NCI-H524 (cell line): ENCODE data around the gene OR2W1.

Experiments used
- DNase-seq, 2 experiments: peaks; one replicate each; lab custom pipeline; 2025; lab: John Stamatoyannopoulos, UW

The OR2W1 gene, protein sequence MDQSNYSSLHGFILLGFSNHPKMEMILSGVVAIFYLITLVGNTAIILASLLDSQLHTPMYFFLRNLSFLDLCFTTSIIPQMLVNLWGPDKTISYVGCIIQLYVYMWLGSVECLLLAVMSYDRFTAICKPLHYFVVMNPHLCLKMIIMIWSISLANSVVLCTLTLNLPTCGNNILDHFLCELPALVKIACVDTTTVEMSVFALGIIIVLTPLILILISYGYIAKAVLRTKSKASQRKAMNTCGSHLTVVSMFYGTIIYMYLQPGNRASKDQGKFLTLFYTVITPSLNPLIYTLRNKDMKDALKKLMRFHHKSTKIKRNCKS

DNA sequence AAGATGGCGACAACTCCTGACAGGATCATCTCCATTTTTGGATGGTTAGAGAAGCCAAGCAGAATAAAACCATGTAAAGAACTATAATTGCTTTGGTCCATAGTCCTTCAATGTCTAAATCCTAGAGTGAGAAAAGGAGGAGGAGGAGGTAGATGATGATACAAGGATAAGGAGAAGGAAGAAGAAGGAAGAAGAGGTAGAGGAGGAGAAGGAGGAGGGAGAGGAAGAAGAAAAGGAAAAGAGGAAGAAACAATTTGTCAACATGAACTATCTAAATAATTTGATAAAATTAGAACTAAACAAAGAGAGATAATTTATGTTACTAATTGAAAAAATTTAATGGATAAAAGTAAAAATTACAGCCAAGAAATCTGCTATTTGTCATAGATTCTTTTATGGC is at the start of gene OR2W1:
OR2W1 (minus strand) TSS at position 101 of the 400 bp plus-strand sequence; CDS start at position 101, 0 bp downstream.
- no peak for DNase-seq

DNA sequence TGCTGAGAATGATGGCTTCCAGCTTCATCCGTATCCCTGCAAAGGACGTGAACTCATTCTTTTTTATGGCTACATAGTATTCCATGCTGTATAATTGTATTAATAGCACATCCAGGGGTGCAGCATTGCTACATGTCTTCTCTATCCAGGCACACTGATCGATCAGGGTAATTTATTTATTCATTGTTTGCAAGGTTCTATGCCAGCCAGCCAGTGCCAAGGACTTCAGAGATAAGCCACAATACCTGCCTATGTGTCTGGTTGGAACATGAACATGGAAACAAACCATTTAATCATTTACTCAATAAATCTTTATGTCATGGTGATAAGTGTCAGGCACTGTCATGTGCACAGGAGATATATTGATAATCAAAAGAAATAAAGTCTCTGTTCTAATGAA is 48.0 kb upstream of the OR2W1 start:
- DNase-seq = no peak

DNA sequence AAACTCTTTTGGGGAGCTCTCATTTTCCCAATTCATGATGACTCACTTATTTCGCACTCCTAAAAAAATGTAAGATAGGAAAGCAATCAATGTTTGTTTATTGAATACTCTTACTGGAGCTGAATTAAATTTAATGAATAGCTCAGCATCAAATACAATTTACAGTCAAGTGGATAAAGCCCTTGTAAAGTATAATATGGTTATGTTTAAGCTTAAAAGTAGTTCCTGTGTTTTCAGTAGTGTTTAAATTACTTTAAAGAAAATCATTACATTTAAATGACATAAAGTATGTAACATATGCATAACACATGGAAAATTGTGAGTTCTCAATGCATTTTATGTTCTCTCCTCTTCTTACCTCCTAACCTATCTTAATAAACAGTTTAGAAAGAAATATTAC is 42.2 kb upstream of the OR2W1 start, which contains the start of gene OR2B3:
OR2B3 (minus strand) TSS at position 101 of the 400 bp plus-strand sequence; CDS start at position 36, 65 bp downstream.
- DNase-seq = no peak

DNA sequence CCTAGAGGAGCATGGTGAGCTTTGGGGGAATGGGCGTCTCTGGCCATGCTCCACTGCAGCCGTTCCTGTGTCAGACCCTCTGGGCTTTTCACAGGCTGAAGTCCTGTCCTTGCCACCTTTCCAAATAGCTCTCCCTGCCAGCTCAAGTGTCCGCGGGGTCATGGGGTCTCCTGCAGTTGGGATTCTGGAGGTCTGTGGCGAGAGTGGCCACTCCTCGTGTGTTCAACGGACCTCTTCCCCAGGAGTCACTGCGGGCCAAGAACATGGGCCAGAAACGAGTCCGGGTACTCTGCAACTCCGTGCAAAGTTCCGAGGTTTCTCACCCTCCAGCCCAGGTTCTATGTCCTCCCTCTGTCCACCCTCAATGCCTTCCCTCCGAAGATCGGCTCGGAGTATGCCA is 37.5 kb upstream of the OR2W1 start:
- no peak for DNase-seq

DNA sequence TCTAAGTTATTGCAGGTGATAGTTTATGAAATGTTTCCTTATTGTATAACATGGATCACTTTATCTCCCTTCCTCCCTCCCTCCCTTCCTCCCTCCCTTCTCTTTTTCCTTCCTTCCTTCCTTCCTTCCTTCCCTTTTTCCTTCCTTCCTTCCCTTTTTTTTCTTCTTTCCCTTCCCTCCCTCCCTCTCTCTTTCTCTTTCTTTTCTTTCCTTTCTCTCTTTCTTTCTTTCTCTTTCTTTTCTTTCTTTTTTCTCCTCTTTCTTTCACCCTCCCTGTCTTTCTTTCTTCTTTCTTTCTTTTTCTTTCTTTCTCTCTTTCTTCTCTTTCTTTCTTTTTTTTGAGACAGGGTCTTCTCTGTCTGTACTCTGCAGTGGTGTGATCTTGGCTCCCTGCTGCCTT is 36.3 kb upstream of the OR2W1 start:
- no peak for DNase-seq

DNA sequence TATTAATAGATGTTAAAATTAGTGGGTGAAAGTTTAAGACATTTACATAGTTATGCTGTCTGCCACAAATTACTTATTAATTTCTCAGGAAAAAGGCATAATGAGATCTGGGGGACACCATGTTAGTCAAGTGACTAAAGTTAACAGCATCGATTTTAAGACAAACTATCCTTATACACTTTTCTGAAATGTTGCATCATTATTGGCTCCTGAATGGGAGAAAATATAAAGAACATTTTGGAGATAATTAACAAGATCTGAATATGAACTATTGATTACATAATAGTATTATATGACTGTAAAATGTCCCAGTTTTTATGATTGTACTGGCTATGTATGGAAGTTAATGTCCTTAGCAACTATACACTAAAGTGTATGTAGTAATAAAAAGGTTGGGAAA is 34.2 kb upstream of the OR2W1 start:
- no peak for DNase-seq

DNA sequence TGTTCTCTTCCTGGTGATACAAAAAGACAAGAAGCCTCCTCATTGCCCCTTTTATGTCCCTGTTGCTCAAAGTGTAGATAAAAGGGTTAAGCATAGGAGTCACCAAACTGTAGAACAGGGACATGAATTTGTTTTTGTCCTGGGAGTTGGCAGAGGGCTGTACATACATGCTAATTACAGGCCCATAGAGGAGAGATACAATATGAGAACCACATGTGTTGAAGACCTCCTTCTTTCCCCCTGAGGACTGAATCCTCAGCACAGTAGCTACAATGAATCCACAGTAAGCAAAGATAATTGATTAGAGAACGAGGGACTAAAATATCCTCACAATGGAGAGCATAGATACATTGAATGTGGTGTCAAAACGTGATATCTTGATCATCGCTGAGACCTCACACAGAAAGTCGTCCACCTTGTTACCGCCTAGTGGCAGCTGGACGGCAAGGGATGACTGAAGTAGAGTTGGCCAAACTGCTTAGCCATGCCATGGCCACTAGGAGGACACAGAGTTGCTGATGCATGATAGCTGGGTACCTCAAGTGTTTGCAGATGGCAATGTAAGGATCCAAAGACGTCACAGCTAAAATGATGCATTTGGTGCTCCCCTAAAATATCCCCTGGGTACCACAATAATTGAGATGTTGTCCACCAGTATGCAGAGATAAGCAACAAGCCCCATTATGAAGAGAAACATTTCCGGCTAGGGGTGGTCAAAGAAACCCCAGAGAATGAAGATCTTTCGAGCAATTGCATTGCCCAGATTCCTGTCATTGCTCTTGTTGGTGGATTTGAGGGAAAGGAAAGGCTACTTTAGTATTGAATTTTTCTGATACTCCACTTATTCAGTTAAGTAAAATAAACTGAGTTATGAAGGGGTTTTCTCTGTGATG is 27.1 kb upstream of the OR2W1 start:
- peak in 1 of 2 experiments; percentile 44 for DNase-seq

DNA sequence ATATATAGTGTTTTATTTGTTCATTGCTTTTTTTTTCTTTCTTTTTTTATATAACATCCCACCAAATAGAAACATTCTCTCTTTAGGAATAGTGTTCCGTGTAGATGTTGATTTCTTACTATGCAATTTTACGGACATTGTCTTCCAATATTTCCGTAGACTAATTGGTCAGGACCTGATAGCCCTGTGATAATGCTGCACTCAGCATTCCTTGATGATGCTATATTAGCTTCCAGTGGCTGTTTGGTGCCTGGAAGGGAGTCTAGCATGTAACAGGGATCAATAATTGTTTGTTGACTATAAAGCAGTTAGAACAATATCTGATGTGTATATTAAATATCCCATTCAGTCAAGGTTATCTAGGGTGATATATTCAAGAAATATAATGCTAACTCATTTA is 6.7 kb upstream of the OR2W1 start:
- no peak for DNase-seq

DNA sequence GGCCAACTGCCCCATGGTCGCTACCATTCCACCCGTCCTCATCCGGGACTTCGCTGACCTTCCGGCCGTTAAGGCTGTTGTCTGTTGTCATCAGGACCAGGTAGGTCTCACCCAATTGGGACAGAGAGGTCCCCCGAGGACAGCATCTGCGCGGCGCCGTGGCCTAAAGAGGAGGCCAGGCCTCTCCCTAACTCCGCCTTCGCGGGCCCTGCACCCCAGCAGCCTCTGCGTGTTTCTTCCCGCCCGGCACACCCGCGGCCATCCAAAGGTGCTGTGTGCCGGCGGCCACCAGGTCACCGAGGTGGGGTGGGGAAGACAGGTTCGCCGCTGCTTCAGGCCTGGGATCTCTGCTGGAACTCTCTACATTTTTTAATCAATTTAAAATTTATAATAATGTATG is 9.0 kb downstream of the OR2W1 start:
- no peak for DNase-seq

DNA sequence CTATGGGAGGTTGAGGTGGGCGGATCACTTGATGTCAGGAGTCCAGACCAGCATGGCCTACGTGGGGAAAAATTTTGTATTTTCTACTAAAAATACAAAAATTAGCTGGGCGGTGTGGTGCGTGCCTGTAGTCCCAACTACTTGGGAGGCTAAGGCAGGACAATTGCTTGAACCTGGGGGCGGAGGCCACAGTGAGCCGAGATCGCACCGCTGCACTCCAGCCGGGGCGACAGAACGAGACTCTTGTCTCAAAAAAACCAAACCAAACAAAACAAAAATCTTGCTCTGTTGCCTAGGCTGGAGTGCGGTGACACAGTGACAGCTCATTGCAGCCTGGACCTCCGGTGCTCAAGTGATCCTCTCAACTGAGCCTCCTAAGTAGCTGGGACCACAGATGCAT is 16.2 kb downstream of the OR2W1 start:
- DNase-seq = no peak

DNA sequence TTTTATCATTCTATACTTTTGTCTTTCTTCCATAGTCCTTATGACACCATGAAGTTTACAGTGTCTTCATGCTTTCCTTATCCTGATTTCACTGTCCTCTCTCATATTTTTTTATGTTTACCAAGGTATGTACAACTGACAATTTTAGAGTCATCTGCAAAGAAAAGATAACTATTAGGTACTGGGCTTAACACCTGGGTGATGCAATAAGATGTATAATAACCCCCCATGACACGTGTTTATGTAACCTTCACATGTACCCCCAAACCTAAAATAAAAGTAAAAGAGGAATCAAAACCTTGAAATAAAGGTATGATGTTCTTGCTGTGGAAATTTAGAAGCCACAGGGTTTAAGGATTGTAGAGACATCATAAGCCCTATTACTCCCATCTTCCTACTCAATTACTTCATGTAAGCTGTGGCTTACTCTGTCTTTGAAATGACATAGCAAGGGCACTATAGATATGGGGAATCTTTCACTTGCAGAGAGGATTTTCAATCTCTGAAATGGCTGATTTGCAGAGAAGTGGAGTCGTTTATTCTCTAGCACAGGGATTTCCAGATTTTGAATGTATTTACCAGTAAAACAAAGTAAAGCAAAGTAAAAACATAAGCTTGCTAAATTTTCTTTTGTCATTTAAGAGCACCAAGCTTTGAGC is 18.9 kb downstream of the OR2W1 start:
- no peak for DNase-seq

DNA sequence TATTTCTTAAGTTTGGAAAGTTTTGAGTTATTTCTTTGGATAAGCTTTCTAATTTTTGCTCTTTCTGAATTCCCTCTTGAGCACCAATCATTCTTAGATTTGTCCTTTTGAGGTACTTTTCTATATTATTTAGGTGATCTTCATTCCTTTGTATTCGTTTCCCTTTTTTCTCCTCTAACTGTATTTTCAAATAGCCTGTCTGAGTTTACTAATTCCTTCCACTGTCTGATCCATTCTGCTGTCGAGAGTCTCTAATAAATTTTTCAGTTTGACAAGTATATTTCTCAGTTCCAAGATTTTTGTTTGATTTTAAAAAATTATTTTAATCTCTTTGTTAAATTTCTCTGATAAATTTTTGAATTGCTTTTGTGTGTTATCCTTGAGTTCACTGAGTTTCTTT is 23.5 kb downstream of the OR2W1 start:
- no peak for DNase-seq

DNA sequence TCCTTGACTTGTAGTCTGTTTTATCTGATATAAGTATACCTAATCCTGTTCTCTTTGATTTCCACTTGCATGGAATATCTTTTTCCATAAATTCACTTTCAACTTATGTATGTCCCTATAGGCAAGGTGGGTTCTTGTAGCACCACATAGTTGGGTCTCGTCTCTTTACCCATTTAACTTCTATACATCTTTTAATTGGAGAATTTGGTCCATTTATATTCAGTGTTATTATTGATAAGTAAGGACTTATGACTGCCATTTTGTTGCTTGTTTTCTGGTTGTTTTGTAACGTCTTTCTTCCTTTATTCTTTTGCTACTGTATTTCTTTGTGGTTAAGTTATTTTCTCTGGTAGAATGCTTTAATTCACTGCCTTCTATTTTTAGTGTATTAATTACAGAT is 25.3 kb downstream of the OR2W1 start:
- no peak for DNase-seq

DNA sequence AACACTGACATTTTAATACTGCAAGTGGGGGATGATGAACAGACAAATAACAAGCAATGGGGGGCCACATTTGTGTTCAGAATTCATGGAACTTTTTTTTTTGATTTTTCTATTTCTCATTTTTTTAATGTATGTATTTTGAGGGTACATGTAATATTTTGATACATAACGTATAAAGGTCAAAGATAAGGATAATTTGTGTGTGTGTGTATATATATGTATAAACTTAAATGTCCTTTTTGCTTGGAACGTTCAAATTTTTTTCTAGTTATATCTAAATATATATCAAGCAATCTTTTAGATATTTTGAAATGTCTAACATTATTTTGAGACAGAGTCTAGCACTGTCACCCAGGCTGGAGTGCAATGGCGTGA is 27.6 kb downstream of the OR2W1 start:
- no peak for DNase-seq

DNA sequence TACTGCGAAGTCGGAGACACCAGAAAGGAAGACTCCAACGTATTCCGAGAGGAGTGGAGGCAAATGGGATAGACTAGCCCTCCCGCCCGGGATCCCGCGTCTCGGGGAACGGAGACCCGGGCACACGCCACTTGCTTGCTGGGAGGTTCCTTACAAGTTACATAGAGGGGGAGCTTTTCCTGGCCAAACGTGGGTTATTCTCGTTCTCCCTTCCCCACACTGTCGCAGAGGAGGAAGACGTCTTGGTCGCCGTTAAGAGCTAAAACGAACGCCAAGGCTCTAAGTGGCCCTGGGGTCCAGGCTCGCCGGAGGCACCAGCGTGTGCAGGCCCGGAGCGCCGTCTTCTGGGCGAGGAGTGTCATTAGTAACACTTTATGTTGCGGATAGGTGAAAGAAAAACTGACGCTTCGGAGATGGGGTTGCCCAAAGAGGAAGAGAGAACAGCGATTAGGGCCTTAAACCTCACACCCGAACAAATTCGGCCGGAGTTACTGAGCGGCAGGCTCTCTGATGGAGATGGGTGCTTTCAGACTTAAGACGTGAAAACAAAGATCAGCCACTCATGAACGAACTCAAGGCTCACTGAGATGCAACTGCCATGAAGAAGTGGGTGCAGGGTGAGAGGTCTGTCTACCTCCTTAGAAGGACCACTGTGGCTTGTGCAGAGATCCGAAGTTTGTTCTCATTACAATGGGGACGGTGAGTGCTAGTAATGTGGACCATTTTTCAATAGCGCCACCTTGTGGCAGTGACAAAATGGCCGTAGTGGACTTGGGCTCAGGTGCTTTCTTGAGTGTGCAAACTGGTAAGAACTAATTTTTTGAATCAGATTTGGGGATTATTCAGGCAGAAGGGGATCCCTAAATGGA is 28.2 kb downstream of the OR2W1 start:
- DNase-seq = peak; percentile 80 to 86

DNA sequence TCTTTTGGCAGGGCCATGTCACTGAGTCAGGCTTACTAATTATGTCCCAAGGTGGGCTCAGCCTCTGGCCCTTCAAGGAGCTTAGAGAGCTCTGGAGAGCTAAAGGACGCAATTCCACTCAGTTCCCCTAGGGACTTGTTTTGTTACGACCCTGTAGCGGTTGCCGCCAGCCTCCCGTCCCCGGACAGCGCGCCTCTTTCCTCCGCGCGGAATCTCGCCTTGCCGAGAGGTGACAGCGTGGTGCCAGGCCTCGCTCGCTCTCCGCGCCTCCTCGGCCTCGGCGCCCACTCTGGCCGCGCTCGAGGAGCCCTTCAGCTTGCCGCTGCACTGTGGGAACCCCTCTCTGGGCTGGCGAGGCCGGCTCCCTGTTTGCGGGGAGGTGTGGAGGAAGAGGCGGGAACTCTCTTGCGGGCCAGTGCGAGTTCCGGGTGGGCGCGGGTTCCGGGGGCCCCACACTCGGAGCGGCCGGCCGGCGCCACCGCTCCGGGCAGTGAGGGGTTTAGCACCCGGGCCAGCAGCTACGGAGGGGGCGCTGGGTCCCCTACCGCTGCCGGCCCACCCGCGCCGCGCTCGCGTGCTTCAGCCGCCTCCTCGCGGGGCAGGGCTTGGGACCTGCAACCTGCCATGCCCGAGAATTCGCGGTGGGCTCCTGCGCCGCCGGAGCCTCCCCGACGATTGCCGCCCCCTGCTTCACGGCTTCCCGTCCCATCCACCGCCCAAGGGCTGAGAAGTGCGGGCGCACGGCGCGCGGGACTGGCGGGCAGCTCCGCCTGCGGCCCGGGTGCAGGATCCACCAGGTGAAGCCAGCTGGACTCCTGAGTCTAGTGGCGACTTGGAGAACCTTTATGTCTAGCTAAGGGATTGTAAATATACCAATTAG is 30.0 kb downstream of the OR2W1 start:
- DNase-seq = no peak

DNA sequence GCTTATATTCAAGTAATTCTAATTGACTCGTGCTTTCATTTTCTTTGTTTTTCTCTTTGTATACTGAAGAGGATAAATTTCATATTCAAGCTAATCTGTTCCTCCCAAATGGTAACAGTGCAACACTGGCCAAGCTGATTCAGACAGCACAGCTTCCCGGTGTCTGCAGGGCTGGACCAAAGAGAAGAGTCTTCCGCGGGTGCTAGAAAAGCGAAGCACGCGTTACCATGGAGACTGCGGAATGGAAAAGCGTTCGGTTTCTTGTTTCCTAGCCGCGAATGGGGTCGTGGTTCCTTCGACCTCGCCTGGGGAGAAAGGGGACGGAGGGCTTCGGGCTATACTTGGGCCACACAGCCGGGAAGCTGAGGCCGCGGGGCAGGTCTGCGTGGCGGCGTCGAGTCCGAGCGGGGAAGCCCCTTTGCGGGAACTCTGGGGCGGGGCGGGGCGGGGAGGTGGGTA is 33.7 kb downstream of the OR2W1 start:
- peak; percentile 66 to 87 for DNase-seq

DNA sequence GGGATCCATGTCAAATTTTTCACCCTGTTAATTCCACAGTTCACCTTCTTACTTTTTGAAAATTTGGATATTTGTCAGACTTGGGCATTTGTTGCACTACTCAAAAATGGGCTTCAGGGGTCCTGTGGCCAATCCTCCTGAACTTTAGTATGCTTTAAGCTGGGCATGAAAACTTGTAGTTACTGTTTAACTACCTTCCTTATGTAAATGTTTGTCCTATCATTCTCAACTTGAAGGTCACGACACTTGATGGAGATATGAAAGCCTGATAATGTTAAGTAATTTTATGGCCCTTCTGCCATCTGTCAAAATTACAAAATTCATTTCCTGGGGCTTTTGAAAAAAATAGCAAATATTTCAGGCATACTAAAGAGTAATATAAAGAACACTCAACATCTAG is 35.6 kb downstream of the OR2W1 start:
- DNase-seq = no peak

DNA sequence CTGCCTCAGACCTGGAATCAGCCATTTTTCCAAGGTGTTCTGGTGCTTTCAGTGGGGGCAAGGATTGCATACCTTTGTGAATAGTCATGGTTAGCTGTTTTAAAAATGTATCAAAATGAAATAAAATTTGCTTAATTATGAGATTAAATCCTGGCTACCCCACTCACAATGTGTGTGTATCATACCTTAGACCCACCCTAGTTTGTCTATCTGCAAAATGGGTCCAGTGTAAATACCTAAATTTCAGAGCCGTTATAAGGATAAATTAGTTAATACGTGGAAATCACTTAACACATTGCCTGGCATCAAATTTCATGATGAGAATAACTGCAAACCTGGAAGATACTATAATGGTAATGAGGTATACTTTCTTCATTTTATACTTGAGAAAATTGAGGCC is 36.9 kb downstream of the OR2W1 start:
- no peak for DNase-seq

DNA sequence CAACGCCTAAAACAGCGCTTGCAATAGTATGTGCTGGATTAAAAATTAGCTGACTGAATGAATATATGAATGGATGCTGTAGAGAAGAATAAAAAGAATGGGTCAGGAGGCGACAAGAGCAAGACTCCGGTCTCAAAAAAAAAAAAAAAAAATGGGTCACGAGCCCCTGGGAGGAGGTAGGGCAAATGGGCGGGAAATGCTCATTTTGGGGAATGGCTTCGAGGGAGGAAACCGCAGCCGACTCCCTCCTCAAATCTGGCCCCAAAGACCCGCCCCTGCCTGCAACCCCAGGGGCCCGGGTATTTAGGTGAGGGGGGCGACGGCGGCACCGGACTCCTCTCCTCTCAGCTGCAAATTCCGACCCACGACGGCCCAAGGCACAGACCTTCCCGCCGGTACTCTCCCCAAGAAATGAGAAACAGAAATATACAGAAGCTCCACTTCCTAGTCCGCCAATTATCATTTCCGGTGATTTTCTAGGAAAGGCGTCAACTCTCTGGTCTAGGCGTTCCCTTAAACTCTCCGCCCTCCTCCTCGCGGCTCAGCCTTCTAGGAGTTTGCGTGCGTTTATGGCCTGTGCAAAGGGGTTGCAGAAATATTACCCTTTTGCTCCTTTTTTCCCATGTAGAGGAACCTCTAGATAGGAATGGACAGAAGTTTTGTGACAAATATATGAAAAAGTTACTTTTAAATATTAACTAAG is 39.6 kb downstream of the OR2W1 start, which contains the start of gene ZNF311:
ZNF311 (minus strand) TSS at position 133 of the 703 bp plus-strand sequence. CDS start 1,361 bp downstream, outside the sequence.
- DNase-seq = peak; percentile 28 to 76
